Measurements from ENCODE around the gene RASSF4.

- TF ChIP-seq POLR2A (IDR thresholded peaks at IDR 0.05) = no peak
- TF ChIP-seq, protein P1, sequence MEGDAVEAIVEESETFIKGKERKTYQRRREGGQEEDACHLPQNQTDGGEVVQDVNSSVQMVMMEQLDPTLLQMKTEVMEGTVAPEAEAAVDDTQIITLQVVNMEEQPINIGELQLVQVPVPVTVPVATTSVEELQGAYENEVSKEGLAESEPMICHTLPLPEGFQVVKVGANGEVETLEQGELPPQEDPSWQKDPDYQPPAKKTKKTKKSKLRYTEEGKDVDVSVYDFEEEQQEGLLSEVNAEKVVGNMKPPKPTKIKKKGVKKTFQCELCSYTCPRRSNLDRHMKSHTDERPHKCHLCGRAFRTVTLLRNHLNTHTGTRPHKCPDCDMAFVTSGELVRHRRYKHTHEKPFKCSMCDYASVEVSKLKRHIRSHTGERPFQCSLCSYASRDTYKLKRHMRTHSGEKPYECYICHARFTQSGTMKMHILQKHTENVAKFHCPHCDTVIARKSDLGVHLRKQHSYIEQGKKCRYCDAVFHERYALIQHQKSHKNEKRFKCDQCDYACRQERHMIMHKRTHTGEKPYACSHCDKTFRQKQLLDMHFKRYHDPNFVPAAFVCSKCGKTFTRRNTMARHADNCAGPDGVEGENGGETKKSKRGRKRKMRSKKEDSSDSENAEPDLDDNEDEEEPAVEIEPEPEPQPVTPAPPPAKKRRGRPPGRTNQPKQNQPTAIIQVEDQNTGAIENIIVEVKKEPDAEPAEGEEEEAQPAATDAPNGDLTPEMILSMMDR (IDR thresholded peaks at IDR 0.05) = no peak
Observed at GRCh38 chr10:44917848-44918247, 41.8 kb upstream of the RASSF4 start.

Data from esophagus squamous epithelium (tissue), 4 donors.